RWPE1 (cell line): Measurements from ENCODE around the gene SLC2A13.

ENCODE experiments used
- CTCF ChIA-PET: fragments of 350-600 bp; sonication (Branson Sonifier 250); formaldehyde crosslinking; extraction: SDS; loops from one replicate; lab custom pipeline; 2021; lab: Yijun Ruan, JAX
- POLR2A ChIA-PET: fragments of 400-600 bp; formaldehyde crosslinking; extraction: SDS; loops from one replicate; lab custom pipeline; 2020; ENCODE audit warnings: antibody characterized with exemption; ENCODE audit not compliant: low non-redundant PET; lab: Yijun Ruan, JAX
- DNase-seq: peaks from one replicate; pipeline ENCODE4 v3.0.0; 2012; ENCODE audit warnings: low spot score
- H3K27ac ChIP-seq: fragments of 450-650 bp; 2 replicates; pipeline ENCODE4 v1.5.1; 2017
- CTCF ChIP-seq: fragments of 450-650 bp; conservative IDR thresholded peaks from 2 replicates; pipeline ENCODE4 v1.5.1; 2017; ENCODE audit warnings: low read depth, mild to moderate bottlenecking

SLC2A13 gene

DNA sequence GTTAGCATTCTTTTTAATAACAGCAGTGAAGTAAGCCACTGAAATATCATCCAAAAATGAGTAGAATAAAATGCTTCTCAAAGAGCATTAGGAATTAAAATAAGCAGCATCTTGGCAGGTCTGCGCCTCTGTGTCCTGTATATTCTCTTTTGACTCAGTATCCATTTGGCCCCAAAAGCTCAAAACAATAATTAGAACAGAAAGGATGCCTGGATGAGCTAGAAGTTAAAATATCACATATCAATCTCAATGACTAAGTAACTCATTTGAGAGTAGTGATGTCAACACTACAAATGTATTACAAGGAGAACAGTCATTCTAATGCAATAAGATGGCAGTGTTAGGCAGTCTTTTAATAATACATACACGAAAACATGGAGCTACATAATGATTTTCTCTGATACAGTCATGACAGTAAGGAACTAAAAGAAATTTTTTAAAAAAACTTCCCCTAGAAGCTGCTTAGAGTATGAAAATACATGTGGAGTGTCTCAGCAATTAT lies 325.4 kb downstream of the SLC2A13 start:
- CTCF ChIA-PET = interaction anchor here (0.5 to 0.7 kb wide), 2 partner anchors 49 to 151 kb away, joined by 3 to 6 read pairs; no protein-coding TSS in a partner anchor
- no peak overlapping the region for H3K27ac ChIP-seq
- DNase-seq = no peak
- POLR2A ChIA-PET = no interaction called here
- no peak for TF ChIP-seq CTCF

GRCh38 chr12:39779768-39780340 lies 326.0 kb downstream of the SLC2A13 start:
- no peak overlapping the region for H3K27ac ChIP-seq
- ChIA-PET POLR2A (no interaction called here), CTCF (interaction anchor here (0.7 kb wide), 1 partner anchor 49 kb away, joined by 6 read pairs; no protein-coding TSS in a partner anchor)
- TF ChIP-seq CTCF = no peak
- DNase-seq = no peak

DNA sequence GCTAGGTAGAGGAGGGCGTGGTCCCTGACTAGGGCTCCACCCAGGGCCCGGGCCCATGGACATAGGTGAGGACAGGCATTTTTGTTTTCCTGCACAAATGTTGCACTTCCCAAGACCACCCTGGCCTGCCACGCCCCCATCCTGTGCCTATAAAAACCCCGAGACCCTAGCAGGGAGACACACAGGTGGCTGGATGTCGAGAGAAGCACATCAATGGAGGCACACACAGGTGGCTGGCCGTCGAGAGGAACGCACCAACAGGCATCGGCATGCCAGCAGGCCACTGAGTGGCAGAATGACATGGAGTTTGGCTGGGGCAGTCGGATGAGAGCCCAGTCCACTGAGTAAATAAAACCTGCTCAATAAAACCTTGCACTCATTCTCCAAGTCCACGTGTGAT lies 328.4 kb downstream of the SLC2A13 start:
- ChIA-PET CTCF (no interaction called here), POLR2A (no interaction called here)
- DNase-seq = no peak
- H3K27ac ChIP-seq = no peak overlapping the region
- no peak for TF ChIP-seq CTCF

- DNase-seq = no peak
- POLR2A ChIA-PET = no interaction called here
- TF ChIP-seq CTCF = no peak
- CTCF ChIA-PET = no interaction called here
- no peak overlapping the region for H3K27ac ChIP-seq
Measured at GRCh38 chr12:39773266-39773665, 332.6 kb downstream of the SLC2A13 start.

DNA sequence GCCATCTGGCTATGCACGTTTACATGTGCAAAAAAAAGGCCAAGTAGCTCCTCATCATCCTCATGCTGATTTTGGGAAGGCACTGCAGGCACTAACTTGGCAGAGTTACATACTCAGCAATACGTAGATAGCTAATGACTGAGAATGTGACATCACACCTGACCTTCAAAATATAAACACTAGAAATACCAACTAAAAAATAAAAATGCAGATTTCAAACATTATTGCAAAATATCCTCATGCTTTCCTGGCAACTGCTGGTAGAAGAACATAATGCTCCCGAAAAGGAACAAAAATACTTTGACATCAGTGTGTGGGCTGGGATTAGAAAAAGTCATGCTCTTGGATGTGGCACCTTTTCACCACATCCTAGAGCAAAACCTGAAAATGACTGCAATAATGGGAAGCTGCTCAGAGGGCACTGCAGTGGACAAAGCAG lies 333.0 kb downstream of the SLC2A13 start:
- no peak for TF ChIP-seq CTCF
- CTCF ChIA-PET = no interaction called here
- DNase-seq = no peak
- POLR2A ChIA-PET = no interaction called here
- H3K27ac ChIP-seq = no peak overlapping the region

GRCh38 chr12:39771456-39771855 lies 334.4 kb downstream of the SLC2A13 start:
- TF ChIP-seq CTCF = no peak
- CTCF ChIA-PET = interaction anchor here (0.7 kb wide), 1 partner anchor 893 kb away, joined by 4 read pairs; no protein-coding TSS in a partner anchor
- DNase-seq = no peak
- POLR2A ChIA-PET = no interaction called here
- no peak overlapping the region for H3K27ac ChIP-seq
